ENCODE data around the gene MBTPS1. TPM values are rescaled to one million over a fixed set of nuclear protein-coding genes. Genes with fewer than 3 reads are reported as not detected.

The MBTPS1 gene
- polyA plus RNA-seq, 2 of the 4 experiments (the other 2 are of a cell fraction): 50.3 to 88.4 TPM

DNA sequence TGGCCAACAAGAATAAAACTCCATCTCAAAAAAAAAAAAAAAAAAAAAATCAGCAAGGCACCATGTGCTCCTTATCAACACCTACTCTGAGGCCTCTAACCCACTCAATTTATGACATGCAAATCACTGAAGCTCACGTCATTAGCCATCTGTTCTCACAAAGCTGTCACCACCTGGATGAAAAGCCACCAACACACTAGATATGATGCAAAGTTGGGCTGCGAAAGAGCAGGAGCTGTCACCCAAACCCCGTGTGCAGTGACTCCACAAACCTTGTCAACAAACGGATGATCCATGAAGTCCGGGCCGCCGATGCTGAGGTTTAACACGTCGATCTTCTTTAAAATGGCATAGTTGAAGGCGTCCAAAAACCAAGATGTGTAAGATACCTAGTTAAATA is 25.3 kb downstream of the MBTPS1 start (continued):
- TF ChIP-seq ZFP36 (IDR thresholded peaks at IDR 0.05; ENCODE audit: borderline replicate concordance, partially characterized antibody) (no peak), EP300 (IDR thresholded peaks at IDR 0.05) (no peak), NFE2L2 (conservative IDR thresholded peaks at IDR 0.05; ENCODE audit: low read length) (no peak), TP53 (CRISPR knock-in tag; IDR thresholded peaks at IDR 0.05) (no peak), BHLHE40 (IDR thresholded peaks at IDR 0.05; ENCODE audit: low read depth, low read length) (no peak), RCOR1 (IDR thresholded peaks at IDR 0.05; ENCODE audit: low read depth, low read length) (no peak)
- TF ChIP-seq, protein P1, sequence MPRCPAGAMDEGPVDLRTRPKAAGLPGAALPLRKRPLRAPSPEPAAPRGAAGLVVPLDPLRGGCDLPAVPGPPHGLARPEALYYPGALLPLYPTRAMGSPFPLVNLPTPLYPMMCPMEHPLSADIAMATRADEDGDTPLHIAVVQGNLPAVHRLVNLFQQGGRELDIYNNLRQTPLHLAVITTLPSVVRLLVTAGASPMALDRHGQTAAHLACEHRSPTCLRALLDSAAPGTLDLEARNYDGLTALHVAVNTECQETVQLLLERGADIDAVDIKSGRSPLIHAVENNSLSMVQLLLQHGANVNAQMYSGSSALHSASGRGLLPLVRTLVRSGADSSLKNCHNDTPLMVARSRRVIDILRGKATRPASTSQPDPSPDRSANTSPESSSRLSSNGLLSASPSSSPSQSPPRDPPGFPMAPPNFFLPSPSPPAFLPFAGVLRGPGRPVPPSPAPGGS (IDR thresholded peaks at IDR 0.05): no peak
- TF ChIP-seq, protein P2, sequence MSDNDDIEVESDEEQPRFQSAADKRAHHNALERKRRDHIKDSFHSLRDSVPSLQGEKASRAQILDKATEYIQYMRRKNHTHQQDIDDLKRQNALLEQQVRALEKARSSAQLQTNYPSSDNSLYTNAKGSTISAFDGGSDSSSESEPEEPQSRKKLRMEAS (IDR thresholded peaks at IDR 0.05): no peak
- TF ChIP-seq, protein P3, sequence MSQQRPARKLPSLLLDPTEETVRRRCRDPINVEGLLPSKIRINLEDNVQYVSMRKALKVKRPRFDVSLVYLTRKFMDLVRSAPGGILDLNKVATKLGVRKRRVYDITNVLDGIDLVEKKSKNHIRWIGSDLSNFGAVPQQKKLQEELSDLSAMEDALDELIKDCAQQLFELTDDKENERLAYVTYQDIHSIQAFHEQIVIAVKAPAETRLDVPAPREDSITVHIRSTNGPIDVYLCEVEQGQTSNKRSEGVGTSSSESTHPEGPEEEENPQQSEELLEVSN (IDR thresholded peaks at IDR 0.05; ENCODE audit: borderline replicate concordance, low read depth): no peak

DNA sequence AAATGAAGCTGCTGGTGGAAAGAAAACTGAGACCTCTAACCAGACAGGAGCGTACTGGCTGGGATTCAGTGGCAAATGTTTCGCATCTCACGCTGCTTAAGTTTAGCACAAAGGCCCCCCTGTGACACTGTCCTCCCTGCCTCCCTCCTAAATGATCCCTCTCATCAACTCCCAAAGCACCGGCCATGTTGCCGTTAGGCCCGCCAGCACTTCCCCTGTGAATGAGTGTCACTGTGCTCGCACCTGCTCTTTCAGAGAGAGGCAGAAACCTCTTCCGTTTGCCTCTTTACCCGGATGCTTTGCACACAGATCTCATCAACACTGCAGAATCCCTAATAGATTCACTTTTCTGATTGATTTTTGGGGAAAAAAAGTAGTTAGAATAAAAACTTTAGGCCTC is 26.5 kb downstream of the MBTPS1 start:
- DNase-seq (ENCODE audit: low read depth in 1 of 2, low spot score in 1 of 2) (no peak), ATAC-seq (no peak), FAIRE-seq (no peak)
- POLR2A ChIA-PET: no interaction called here
- TF ChIP-seq, protein P4, sequence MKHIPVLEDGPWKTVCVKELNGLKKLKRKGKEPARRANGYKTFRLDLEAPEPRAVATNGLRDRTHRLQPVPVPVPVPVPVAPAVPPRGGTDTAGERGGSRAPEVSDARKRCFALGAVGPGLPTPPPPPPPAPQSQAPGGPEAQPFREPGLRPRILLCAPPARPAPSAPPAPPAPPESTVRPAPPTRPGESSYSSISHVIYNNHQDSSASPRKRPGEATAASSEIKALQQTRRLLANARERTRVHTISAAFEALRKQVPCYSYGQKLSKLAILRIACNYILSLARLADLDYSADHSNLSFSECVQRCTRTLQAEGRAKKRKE (CRISPR knock-in tag; IDR thresholded peaks at IDR 0.05; ENCODE audit: low read depth): no peak
- TF ChIP-seq RCOR1 (IDR thresholded peaks at IDR 0.05; ENCODE audit: low read depth, low read length) (no peak), FOSL2 (IDR thresholded peaks at IDR 0.05) (no peak), FOSL2 (CRISPR knock-in tag; IDR thresholded peaks at IDR 0.05) (no peak), ZFP36 (IDR thresholded peaks at IDR 0.05; ENCODE audit: borderline replicate concordance, partially characterized antibody) (no peak), SMC3 (IDR thresholded peaks at IDR 0.05) (no peak), RARB (CRISPR knock-in tag; IDR thresholded peaks at IDR 0.05) (no peak), HDAC2 (IDR thresholded peaks at IDR 0.05) (no peak), CHD2 (IDR thresholded peaks at IDR 0.05; ENCODE audit: low read length, partially characterized antibody) (no peak), FOXS1 (CRISPR knock-in tag; IDR thresholded peaks at IDR 0.05) (no peak), EHF (CRISPR knock-in tag; IDR thresholded peaks at IDR 0.05) (no peak), KDM1A (IDR thresholded peaks at IDR 0.05; ENCODE audit: low read depth) (no peak), POLR2AphosphoS2 (conservative IDR thresholded peaks at IDR 0.05; ENCODE audit: low read length) (no peak)
- TF ChIP-seq, protein P5, sequence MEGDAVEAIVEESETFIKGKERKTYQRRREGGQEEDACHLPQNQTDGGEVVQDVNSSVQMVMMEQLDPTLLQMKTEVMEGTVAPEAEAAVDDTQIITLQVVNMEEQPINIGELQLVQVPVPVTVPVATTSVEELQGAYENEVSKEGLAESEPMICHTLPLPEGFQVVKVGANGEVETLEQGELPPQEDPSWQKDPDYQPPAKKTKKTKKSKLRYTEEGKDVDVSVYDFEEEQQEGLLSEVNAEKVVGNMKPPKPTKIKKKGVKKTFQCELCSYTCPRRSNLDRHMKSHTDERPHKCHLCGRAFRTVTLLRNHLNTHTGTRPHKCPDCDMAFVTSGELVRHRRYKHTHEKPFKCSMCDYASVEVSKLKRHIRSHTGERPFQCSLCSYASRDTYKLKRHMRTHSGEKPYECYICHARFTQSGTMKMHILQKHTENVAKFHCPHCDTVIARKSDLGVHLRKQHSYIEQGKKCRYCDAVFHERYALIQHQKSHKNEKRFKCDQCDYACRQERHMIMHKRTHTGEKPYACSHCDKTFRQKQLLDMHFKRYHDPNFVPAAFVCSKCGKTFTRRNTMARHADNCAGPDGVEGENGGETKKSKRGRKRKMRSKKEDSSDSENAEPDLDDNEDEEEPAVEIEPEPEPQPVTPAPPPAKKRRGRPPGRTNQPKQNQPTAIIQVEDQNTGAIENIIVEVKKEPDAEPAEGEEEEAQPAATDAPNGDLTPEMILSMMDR (IDR thresholded peaks at IDR 0.05): no peak
- CTCF ChIA-PET: interaction anchor here (0.6 to 3.3 kb wide), 5 partner anchors 20 to 134 kb away, joined by 3 to 17 read pairs (median 5); partner anchors contain the start of gene TAF1C
- H3K4me1 ChIP-seq: no peaks in the 10 kb centered on the region
- H3K27ac ChIP-seq: no peak overlapping the region
- no peak overlapping the region for H3K4me2 ChIP-seq
- H3K4me3 ChIP-seq: no peak overlapping the region
- no peaks in the 10 kb centered on the region for H3K9me3 ChIP-seq
- 88% methylated on average over 9 of the region's 9 CpGs for WGBS (ENCODE audit: missing lambda C conversion rate)
